Sigmoid colon (tissue), 4 donors: Measurements from ENCODE around the gene LHX2.

ENCODE experiments used
- CTCF ChIP-seq, 4 experiments: fragments of 450-650 bp in 3 of 4; fragments of 200-600 bp in 1 of 4; IDR thresholded peaks; one replicate each; pipeline ENCODE4 v1.5.1; 2016 to 2019; ENCODE audit warnings: antibody characterized with exemption in 4 of 4, mild to moderate bottlenecking in 3 of 4, moderate library complexity in 2 of 4
- EP300 ChIP-seq, 4 donors: sonication (generic); formaldehyde crosslinking; IDR thresholded peaks; one replicate each; pipeline ENCODE4 v1.6.1; 2017; ENCODE audit warnings: antibody characterized with exemption in 4 of 4
- POLR2A ChIP-seq, 2 donors: fragments of 450-650 bp; IDR thresholded peaks; one replicate each; pipeline ENCODE4 v1.6.1; 2016; ENCODE audit warnings: antibody characterized with exemption in 2 of 2, mild to moderate bottlenecking in 2 of 2, moderate library complexity in 2 of 2
- POLR2AphosphoS5 ChIP-seq, 4 donors: sonication (generic); formaldehyde crosslinking; IDR thresholded peaks; one replicate each; pipeline ENCODE4 v1.6.1; 2017; ENCODE audit warnings: antibody characterized with exemption in 4 of 4

- no peak for TF ChIP-seq POLR2A (IDR thresholded peaks at IDR 0.05)
- no peak for TF ChIP-seq CTCF (IDR thresholded peaks at IDR 0.05)
- TF ChIP-seq EP300 (IDR thresholded peaks at IDR 0.05) = no peak
- TF ChIP-seq POLR2AphosphoS5 (IDR thresholded peaks at IDR 0.05) = no peak
Observed at GRCh38 chr9:124033967-124034366, 22.4 kb downstream of the LHX2 start.
